CD14-positive monocyte (primary cell): ENCODE data around the gene RPL18A. TPM values are rescaled to one million over a fixed set of nuclear protein-coding genes. Genes with fewer than 3 reads are reported as not detected.

ENCODE experiments used
- DNase-seq, 3 donors: peaks; one replicate each; pipeline ENCODE4 v3.0.0-alpha.2; 2011 to 2022
- H2AFZ ChIP-seq: 2 replicates; pipeline ENCODE4 v1.6.0; 2012; ENCODE audit warnings: mild to moderate bottlenecking, low read depth, low read length, inconsistent platforms; ENCODE audit not compliant: insufficient read depth, poor library complexity, severe bottlenecking
- H3K27ac ChIP-seq, 2 donors: 1 replicate in 1 of 2; 2 replicates in 1 of 2; pipeline ENCODE4 v1.5.1; 2012 to 2013; ENCODE audit warnings: low read length in 2 of 2, control low read depth in 1 of 2, inconsistent platforms in 1 of 2, low read depth in 1 of 2, mild to moderate bottlenecking in 1 of 2
- H3K27me3 ChIP-seq, 2 donors: one replicate each; pipeline versions ENCODE4 v1.6.0 to v1.6.1; 2011 to 2013; ENCODE audit warnings: low read length in 2 of 2; ENCODE audit not compliant: control insufficient read depth in 2 of 2, insufficient read depth in 2 of 2
- H3K36me3 ChIP-seq, 2 donors: replicated peaks in 1 of 2; 1 replicate in 1 of 2; 2 replicates in 1 of 2; pipeline versions ENCODE4 v1.5.1 to v1.6.1; 2012 to 2013; ENCODE audit warnings: low read length in 2 of 2, control low read depth in 1 of 2, inconsistent platforms in 1 of 2, mild to moderate bottlenecking in 1 of 2; ENCODE audit not compliant: insufficient read depth in 2 of 2, control insufficient read depth in 1 of 2
- H3K4me1 ChIP-seq, 2 donors: 1 replicate in 1 of 2; 2 replicates in 1 of 2; pipeline versions ENCODE4 v1.5.1 to v1.6.1; 2012 to 2013; ENCODE audit warnings: low read length in 2 of 2, control low read depth in 1 of 2, inconsistent platforms in 1 of 2, mild to moderate bottlenecking in 1 of 2, moderate library complexity in 1 of 2; ENCODE audit not compliant: insufficient read depth in 2 of 2, control insufficient read depth in 1 of 2
- H3K4me2 ChIP-seq: replicated peaks from 2 replicates; pipeline ENCODE3; 2012; ENCODE audit warnings: low read length, moderate library complexity, mild to moderate bottlenecking; ENCODE audit not compliant: poor library complexity, severe bottlenecking; ENCODE audit errors: extremely low read depth
- H3K4me3 ChIP-seq, 3 experiments: fragments of 200-600 bp in 1 of 3; sonication (generic) in 1 of 3; replicated peaks in 1 of 3; 1 replicate in 2 of 3; 2 replicates in 1 of 3; pipeline ENCODE4 v1.5.1; 2011 to 2013; ENCODE audit warnings: low read length in 3 of 3, mild to moderate bottlenecking in 3 of 3, control low read depth in 2 of 3, low read depth in 2 of 3, inconsistent platforms in 1 of 3, moderate library complexity in 1 of 3
- H3K79me2 ChIP-seq: 2 replicates; pipeline ENCODE4 v1.6.0; 2012; ENCODE audit warnings: mild to moderate bottlenecking, control low read depth, inconsistent platforms, low read length, moderate library complexity; ENCODE audit not compliant: insufficient read depth
- H3K9ac ChIP-seq: 2 replicates; pipeline ENCODE4 v1.6.0; 2017; ENCODE audit warnings: low read length, mild to moderate bottlenecking; ENCODE audit not compliant: insufficient read depth, poor library complexity, severe bottlenecking
- H3K9me3 ChIP-seq, 2 donors: replicated peaks in 1 of 2; 1 replicate in 1 of 2; 2 replicates in 1 of 2; pipeline versions ENCODE4 v1.5.1 to v1.6.1; 2012 to 2013; ENCODE audit warnings: low read length in 2 of 2, control low read depth in 1 of 2; ENCODE audit not compliant: control insufficient read depth in 1 of 2, insufficient read depth in 1 of 2
- H4K20me1 ChIP-seq: 2 replicates; pipeline ENCODE4 v1.6.0; 2012; ENCODE audit warnings: mild to moderate bottlenecking, low read length, control low read depth, moderate library complexity; ENCODE audit not compliant: insufficient read depth
- H3K27ac Mint-ChIP-seq, 7 donors: one replicate each; pipeline ENCODE4 v1.8.0; 2020; ENCODE audit warnings: mild to moderate bottlenecking in 7 of 7, mixed read lengths in 7 of 7, moderate library complexity in 6 of 7, inconsistent platforms in 2 of 7
- H3K27me3 Mint-ChIP-seq, 3 donors: one replicate each; pipeline ENCODE4 v1.8.0; 2021 to 2022; ENCODE audit warnings: low read depth in 3 of 3, mild to moderate bottlenecking in 3 of 3, mixed read lengths in 3 of 3, moderate library complexity in 3 of 3, inconsistent platforms in 1 of 3
- H3K36me3 Mint-ChIP-seq, 2 donors: one replicate each; pipeline ENCODE4 v1.8.0; 2020; ENCODE audit warnings: mixed read lengths in 2 of 2, inconsistent platforms in 1 of 2, mild to moderate bottlenecking in 1 of 2
- H3K4me1 Mint-ChIP-seq: one replicate; pipeline ENCODE4 v1.8.0; 2020; ENCODE audit warnings: mild to moderate bottlenecking, mixed read lengths
- H3K4me3 Mint-ChIP-seq, 2 donors: one replicate each; pipeline ENCODE4 v1.8.0; 2020; ENCODE audit warnings: mild to moderate bottlenecking in 2 of 2, mixed read lengths in 2 of 2, moderate library complexity in 1 of 2
- H3K9me3 Mint-ChIP-seq, 7 donors: one replicate each; pipeline ENCODE4 v1.8.0; 2020 to 2022; ENCODE audit warnings: mixed read lengths in 7 of 7, mild to moderate bottlenecking in 6 of 7, moderate library complexity in 6 of 7, inconsistent platforms in 2 of 7
- WGBS: methylation state at CpG from one replicate; pipeline ENCODE4 v1.1.5; 2013; ENCODE audit warnings: missing lambda C conversion rate; ENCODE audit not compliant: insufficient coverage; 5-methylcytosine and 5-hydroxymethylcytosine counted together
- intact Hi-C, 2 donors: fragments of 100-400 bp; cut with micrococcal nuclease; formaldehyde crosslinking; loops; one replicate each; pipeline versions ENCODE4 v1.15.0 to v1.15.1; 2023
- polyA plus RNA-seq, 3 donors: library from polyadenylated mRNA; depleted of rRNA in 1 of 3; unstranded in 2 of 3; stranded (reverse) in 1 of 3; fragments of 300-500 nt in 2 of 3; fragments of >200 nt in 1 of 3; fragmentation: Illumina TruSeq in 2 of 3; gene quantifications; 1 replicate in 2 of 3; 2 replicates in 1 of 3; pipeline ENCODE4 v1.2.3, GENCODE V29; 2012 to 2021
- TF ChIP-seq, protein P1 (sequence below): fragments of 200-600 bp; IDR thresholded peaks from one replicate; pipeline ENCODE4 v1.8.0; 2022; ENCODE audit warnings: antibody characterized with exemption, mild to moderate bottlenecking

Gene RPL18A
- polyA plus RNA-seq, 3 donors: 1,189 to 1,285 (median 1,268) TPM

DNA sequence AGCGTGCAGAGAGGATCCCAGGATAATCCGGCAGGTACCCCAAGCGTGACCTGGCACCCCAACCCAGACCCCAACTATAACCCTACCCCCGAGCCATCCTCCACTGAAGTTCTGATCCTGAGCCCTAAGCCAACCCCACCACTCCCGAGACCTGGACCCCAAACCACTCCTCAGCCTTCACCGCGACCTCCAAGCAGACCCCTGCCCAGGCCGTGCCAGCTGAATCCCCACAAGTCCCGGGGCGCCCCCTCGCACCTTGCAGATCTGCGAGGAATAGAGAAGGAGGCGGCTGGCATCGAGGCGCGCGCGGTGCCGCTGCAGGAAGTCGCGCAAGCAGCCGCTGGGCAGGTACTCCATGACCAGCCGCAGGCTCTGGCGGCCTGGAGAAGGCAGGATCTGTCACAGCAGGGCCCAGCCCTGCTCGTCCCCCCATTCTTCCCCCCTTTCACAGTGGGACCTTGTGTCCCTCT is 28.3 kb upstream of the RPL18A start:
- TF ChIP-seq, protein P1, sequence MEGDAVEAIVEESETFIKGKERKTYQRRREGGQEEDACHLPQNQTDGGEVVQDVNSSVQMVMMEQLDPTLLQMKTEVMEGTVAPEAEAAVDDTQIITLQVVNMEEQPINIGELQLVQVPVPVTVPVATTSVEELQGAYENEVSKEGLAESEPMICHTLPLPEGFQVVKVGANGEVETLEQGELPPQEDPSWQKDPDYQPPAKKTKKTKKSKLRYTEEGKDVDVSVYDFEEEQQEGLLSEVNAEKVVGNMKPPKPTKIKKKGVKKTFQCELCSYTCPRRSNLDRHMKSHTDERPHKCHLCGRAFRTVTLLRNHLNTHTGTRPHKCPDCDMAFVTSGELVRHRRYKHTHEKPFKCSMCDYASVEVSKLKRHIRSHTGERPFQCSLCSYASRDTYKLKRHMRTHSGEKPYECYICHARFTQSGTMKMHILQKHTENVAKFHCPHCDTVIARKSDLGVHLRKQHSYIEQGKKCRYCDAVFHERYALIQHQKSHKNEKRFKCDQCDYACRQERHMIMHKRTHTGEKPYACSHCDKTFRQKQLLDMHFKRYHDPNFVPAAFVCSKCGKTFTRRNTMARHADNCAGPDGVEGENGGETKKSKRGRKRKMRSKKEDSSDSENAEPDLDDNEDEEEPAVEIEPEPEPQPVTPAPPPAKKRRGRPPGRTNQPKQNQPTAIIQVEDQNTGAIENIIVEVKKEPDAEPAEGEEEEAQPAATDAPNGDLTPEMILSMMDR: no peak
- peak overlapping the region in 1 of 7 donors; percentile 65 for H3K27ac Mint-ChIP-seq
- H3K27me3 Mint-ChIP-seq: no peaks in the 10 kb centered on the region
- H3K4me3 ChIP-seq: no peak overlapping the region
- no peaks in the 10 kb centered on the region for H4K20me1 ChIP-seq
- over 99% methylated on average over 23 of the region's 25 CpGs for WGBS
- intact Hi-C loops: no loop called here
- DNase-seq: no peak
- H3K27me3 ChIP-seq: no peaks in the 10 kb centered on the region
- peaks cover 2 to 7% (median 5%) of the 10 kb centered on the region in 7 donors for H3K9me3 Mint-ChIP-seq
- peaks cover 11% of the 10 kb centered on the region for H3K4me1 Mint-ChIP-seq
- no peak overlapping the region for H3K9ac ChIP-seq
- H3K4me2 ChIP-seq: no peak overlapping the region
- peaks cover 61 to 78% of the 10 kb centered on the region in 2 donors for H3K36me3 Mint-ChIP-seq
- H3K27ac ChIP-seq: no peak overlapping the region
- H2AFZ ChIP-seq: no peak overlapping the region
- no peak overlapping the region for H3K4me3 Mint-ChIP-seq
- peaks cover 12 to 17% of the 10 kb centered on the region in 2 donors for H3K4me1 ChIP-seq
- no peaks in the 10 kb centered on the region for H3K79me2 ChIP-seq
- peaks cover 49 to 63% of the 10 kb centered on the region in 2 donors for H3K36me3 ChIP-seq
- peaks cover 0 to 5% of the 10 kb centered on the region in 2 donors for H3K9me3 ChIP-seq

DNA sequence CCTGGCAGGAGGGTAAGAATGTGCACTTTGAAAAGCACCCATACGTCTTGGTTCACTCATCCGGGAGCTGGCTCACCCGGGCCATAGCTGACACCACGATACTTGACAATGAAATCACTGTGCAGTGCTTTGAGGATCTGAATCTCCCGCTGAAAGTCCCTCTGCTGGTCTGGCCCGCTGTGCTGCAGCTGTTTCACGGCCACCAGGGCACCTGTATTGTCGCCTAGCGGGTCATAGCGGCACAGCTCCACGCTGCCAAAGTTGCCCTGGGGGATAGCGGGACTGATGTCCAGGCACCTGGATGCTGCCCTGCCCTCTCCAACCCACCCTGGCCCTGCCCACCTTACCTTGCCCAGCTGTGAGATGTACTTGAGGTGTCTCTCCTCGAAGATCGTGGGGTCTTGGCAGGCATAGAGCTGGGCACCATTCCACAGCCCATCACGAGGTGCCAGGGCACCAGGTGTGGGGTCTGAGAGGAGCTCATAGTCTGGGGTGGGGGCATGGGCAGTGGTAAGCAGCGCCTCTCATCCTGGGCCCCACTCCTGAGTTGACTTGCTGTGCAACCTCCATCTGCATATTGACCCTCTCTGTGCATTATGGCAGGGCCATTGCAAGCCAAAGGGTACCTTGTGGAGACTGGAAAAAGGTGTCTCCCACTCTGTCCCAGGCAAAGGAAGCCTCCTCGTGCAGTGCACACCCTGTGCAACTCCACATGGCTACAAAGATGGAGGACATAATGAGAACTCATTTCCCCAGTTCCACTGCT is 27.1 kb upstream of the RPL18A start:
- Mint-ChIP-seq H3K4me1 (peaks cover 7% of the 10 kb centered on the region), H3K36me3 (peaks cover 67 to 83% of the 10 kb centered on the region in 2 donors), H3K27me3 (no peaks in the 10 kb centered on the region), H3K9me3 (peaks cover 2 to 7% (median 5%) of the 10 kb centered on the region in 7 donors), H3K4me3 (no peak overlapping the region), H3K27ac (peak overlapping the region in 3 of 7 donors; percentile 30 to 50 (median 35))
- Histone ChIP-seq H3K9me3 (peaks cover 0 to 5% of the 10 kb centered on the region in 2 donors), H3K79me2 (no peaks in the 10 kb centered on the region), H3K4me3 (no peak overlapping the region), H3K9ac (no peak overlapping the region), H4K20me1 (no peaks in the 10 kb centered on the region), H2AFZ (no peak overlapping the region), H3K27me3 (no peaks in the 10 kb centered on the region), H3K36me3 (peaks cover 49 to 69% of the 10 kb centered on the region in 2 donors), H3K27ac (no peak overlapping the region), H3K4me2 (no peak overlapping the region), H3K4me1 (peaks cover 5 to 9% of the 10 kb centered on the region in 2 donors)
- no peak for DNase-seq
- WGBS: 98% methylated on average over 17 of the region's 17 CpGs
- TF ChIP-seq, protein P1: no peak
- intact Hi-C loops: no loop called here
